ENCODE data around the gene RALGAPA1.
"Not testable (repeated sequence)": the region's sequence is repeated elsewhere in the genome, so short reads cannot be mapped to it uniquely, and the experiment has no call there.

DNA sequence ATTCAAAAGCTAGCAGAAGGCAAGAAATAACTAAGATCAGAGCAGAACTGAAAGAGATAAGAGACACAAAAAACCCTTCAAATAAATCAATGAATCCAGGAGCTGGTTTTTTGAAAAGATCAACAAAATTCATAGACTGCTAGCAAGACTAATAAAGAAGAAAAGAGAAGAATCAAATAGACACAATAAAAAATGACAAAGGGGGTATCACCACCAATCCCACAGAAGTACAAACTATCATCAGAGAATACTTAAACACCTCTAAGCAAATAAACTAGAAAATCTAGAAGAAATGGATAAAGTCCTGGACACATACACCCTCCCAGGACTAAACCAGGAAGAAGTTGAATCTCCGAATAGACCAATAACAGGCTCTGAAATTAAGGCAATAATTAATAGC, 189.6 kb downstream of the RALGAPA1 start:
- not testable (repeated sequence) for TF ChIP-seq YY1 (IDR thresholded peaks at IDR 0.05; ENCODE audit: insufficient read depth, insufficient read length); ZNF274 (IDR thresholded peaks at IDR 0.05; ENCODE audit: low read depth, low read length); SUZ12 (IDR thresholded peaks at IDR 0.05; ENCODE audit: extremely low read depth, insufficient read depth, insufficient read length)
